CD8-positive, alpha-beta memory T cell (primary cell): ENCODE results near the gene INIP. TPM values are rescaled to one million over a fixed set of nuclear protein-coding genes. Genes with fewer than 3 reads are reported as not detected.

ENCODE experiments used
- CTCF ChIA-PET: fragments of 350-600 bp; sonication (Branson Sonifier 250); formaldehyde crosslinking; loops from one replicate; lab custom pipeline; 2021; ENCODE audit warnings: antibody characterized with exemption; lab: Charles Lee
- POLR2A ChIA-PET: fragments of 350-600 bp; sonication (Branson Sonifier 250); formaldehyde crosslinking; loops from one replicate; lab custom pipeline; 2021; ENCODE audit warnings: antibody characterized with exemption; lab: Charles Lee
- DNase-seq, 5 donors: peaks; one replicate each; pipeline versions ENCODE4 v3.0.0 to v3.0.0-alpha.2; 2020 to 2022; ENCODE audit warnings: mixed read lengths in 1 of 5
- H3K27ac ChIP-seq: one replicate; pipeline ENCODE4 v1.7.0; 2013; ENCODE audit warnings: low read depth, mild to moderate bottlenecking, low read length, moderate library complexity
- H3K27me3 ChIP-seq: 2 replicates; pipeline ENCODE4 v1.7.0; 2013; ENCODE audit warnings: low read length, mild to moderate bottlenecking; ENCODE audit not compliant: insufficient read depth, poor library complexity, severe bottlenecking
- H3K36me3 ChIP-seq: 2 replicates; pipeline ENCODE4 v1.7.0; 2013; ENCODE audit warnings: mild to moderate bottlenecking, low read length, moderate library complexity; ENCODE audit not compliant: insufficient read depth
- H3K4me1 ChIP-seq: 2 replicates; pipeline ENCODE4 v1.7.0; 2013; ENCODE audit warnings: mild to moderate bottlenecking, low read length, moderate library complexity; ENCODE audit not compliant: insufficient read depth
- H3K4me3 ChIP-seq: 2 replicates; pipeline ENCODE4 v1.7.0; 2013; ENCODE audit warnings: mild to moderate bottlenecking, low read length
- H3K9me3 ChIP-seq: 2 replicates; pipeline ENCODE4 v1.7.0; 2013; ENCODE audit warnings: mild to moderate bottlenecking, low read length
- H3K27ac Mint-ChIP-seq, 8 donors: one replicate each; pipeline ENCODE4 v1.8.0; 2020 to 2021; ENCODE audit warnings: mixed read lengths in 8 of 8, mild to moderate bottlenecking in 6 of 8, inconsistent platforms in 3 of 8, moderate library complexity in 3 of 8
- H3K27me3 Mint-ChIP-seq, 2 donors: one replicate each; pipeline ENCODE4 v1.8.0; 2020 to 2021; ENCODE audit warnings: mixed read lengths in 2 of 2, mild to moderate bottlenecking in 1 of 2, moderate library complexity in 1 of 2
- H3K36me3 Mint-ChIP-seq, 3 donors: one replicate each; pipeline ENCODE4 v1.8.0; 2020 to 2021; ENCODE audit warnings: mixed read lengths in 3 of 3, inconsistent platforms in 1 of 3, mild to moderate bottlenecking in 1 of 3
- H3K4me1 Mint-ChIP-seq, 3 donors: one replicate each; pipeline ENCODE4 v1.8.0; 2020 to 2021; ENCODE audit warnings: mixed read lengths in 3 of 3, inconsistent platforms in 1 of 3, mild to moderate bottlenecking in 1 of 3
- H3K4me3 Mint-ChIP-seq, 7 donors: one replicate each; pipeline ENCODE4 v1.8.0; 2020 to 2021; ENCODE audit warnings: mixed read lengths in 7 of 7, mild to moderate bottlenecking in 6 of 7, moderate library complexity in 4 of 7, inconsistent platforms in 2 of 7
- H3K9me3 Mint-ChIP-seq, 5 donors: one replicate each; pipeline ENCODE4 v1.8.0; 2020 to 2022; ENCODE audit warnings: mixed read lengths in 5 of 5, mild to moderate bottlenecking in 3 of 5, moderate library complexity in 2 of 5, inconsistent platforms in 1 of 5
- polyA plus RNA-seq: library from polyadenylated mRNA; unstranded; fragments of 300-500 nt; fragmentation: Illumina TruSeq; gene quantifications from one replicate; pipeline ENCODE4 v1.2.3, GENCODE V29; 2021
- total RNA-seq, 2 experiments: library from RNA; stranded (reverse); gene quantifications; one replicate each; pipeline ENCODE4 v1.2.3, GENCODE V29; 2021

Gene INIP
- total and polyA plus RNA-seq, 3 experiments from 2014 or later, result 40.2 to 47.9 (median 44.9) TPM

DNA sequence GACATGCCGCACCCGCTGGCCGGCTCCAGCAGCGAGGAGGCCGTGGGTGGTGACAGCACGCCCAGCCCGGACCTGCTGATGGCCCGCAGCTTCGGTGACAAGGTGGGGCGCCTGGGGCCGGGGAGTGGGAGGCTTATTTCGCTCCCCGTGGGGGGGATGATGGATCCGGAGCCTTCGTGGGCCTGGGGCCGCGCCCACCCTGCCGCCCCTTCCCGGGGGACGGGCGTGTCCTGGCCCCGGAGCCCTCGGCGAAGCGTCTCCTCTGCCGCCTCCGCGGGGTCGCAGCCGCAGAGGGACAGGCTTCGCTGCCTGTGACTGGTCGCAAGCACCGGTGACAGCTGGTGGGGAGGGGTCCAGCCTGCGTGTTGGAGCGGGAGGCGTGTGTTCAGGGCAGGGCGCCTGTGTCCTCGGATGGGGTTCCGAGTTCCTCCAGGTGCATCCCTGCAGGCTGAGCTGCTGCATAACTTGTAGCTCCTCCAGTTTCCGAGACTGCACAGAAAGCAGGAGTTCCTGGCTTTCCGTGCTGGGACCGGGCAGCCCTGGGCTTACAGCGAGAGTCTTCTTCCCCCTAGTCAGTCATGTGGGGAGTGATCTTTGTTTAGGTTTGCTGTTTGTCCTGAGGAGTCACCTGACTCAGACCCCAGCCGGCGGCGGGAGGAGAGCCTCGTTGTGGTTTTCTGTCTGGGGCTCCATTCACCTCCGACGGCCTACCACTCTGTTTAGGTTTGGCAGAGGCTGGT lies 33.3 kb upstream of the INIP start:
- Histone ChIP-seq H3K27me3 (no peaks in the 10 kb centered on the region), H3K36me3 (no peaks in the 10 kb centered on the region), H3K4me3 (peak overlapping the region; percentile 73), H3K4me1 (peaks cover 57% of the 10 kb centered on the region), H3K9me3 (no peaks in the 10 kb centered on the region), H3K27ac (peak overlapping the region; percentile 46)
- Mint-ChIP-seq H3K27ac (peak overlapping the region; percentile 41 to 93 (median 83)), H3K4me1 (peaks cover 63 to 79% (median 77%) of the 10 kb centered on the region in 3 donors), H3K9me3 (no peaks in the 10 kb centered on the region), H3K36me3 (peaks cover 0 to 5% (median 0%) of the 10 kb centered on the region in 3 donors), H3K27me3 (no peaks in the 10 kb centered on the region), H3K4me3 (peak overlapping the region; percentile 82 to 92 (median 89))
- CTCF ChIA-PET, result interaction anchor here (1.1 to 3.3 kb wide), 4 partner anchors 34 to 372 kb away, joined by 3 to 16 read pairs (median 6); partner anchors contain the start of gene INIP
- peak; percentile 29 to 65 (median 47) for DNase-seq
- POLR2A ChIA-PET, result interaction anchor here (0.7 to 2.5 kb wide), 4 partner anchors 32 to 1089 kb away, joined by 3 to 16 read pairs (median 4); partner anchors contain the start of genes HSDL2 and INIP

- no peaks in the 10 kb centered on the region for H3K9me3 ChIP-seq
- Mint-ChIP-seq H3K27ac (no peak overlapping the region), H3K4me3 (no peak overlapping the region), H3K27me3 (no peaks in the 10 kb centered on the region), H3K36me3 (peaks cover 0 to 5% (median 0%) of the 10 kb centered on the region in 3 donors), H3K9me3 (no peaks in the 10 kb centered on the region), H3K4me1 (peaks cover 58 to 74% (median 72%) of the 10 kb centered on the region in 3 donors)
- H3K36me3 ChIP-seq, result no peaks in the 10 kb centered on the region
- peak overlapping the region; percentile 73 for H3K4me3 ChIP-seq
- CTCF ChIA-PET, result interaction anchor here (1.5 to 3.3 kb wide), 3 partner anchors 33 to 362 kb away, joined by 3 to 16 read pairs (median 7); partner anchors contain the start of gene INIP
- H3K4me1 ChIP-seq, result peaks cover 55% of the 10 kb centered on the region
- peak overlapping the region; percentile 46 for H3K27ac ChIP-seq
- no peaks in the 10 kb centered on the region for H3K27me3 ChIP-seq
- POLR2A ChIA-PET, result interaction anchor here (0.7 to 2.5 kb wide), 4 partner anchors 32 to 1089 kb away, joined by 3 to 16 read pairs (median 4); partner anchors contain the start of genes HSDL2 and INIP
- no peak for DNase-seq
Observed at GRCh38 chr9:112750764-112751055, 32.8 kb upstream of the INIP start.

- H3K4me1 Mint-ChIP-seq, result peaks cover 53 to 69% (median 66%) of the 10 kb centered on the region in 3 donors
Observed at GRCh38 chr9:112750016-112750763, 32.3 kb upstream of the INIP start, which contains the start of gene SNX30. Gene SNX30 (plus strand): TSS chr9:112750760. CDS start chr9:112751002, 242 bp downstream.

DNA sequence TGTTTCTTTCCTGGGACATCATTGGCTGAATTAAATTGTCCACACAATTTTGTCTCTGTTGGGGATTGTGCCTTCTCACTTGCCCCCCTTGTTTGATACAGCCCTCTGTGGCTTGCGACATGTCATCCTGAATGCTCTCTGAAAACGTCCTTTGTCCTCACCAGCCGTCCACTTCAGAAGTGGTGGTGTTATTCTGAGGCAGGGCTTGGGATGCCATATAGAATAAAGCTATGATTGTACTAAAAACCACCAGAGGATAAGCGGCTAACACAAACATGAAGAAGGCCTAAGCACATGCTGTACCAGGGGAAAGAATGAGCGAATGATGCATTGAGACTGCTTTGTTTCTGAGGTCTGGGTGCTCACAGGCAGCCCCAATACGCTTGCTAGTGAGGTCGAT lies 29.2 kb upstream of the INIP start:
- no peak overlapping the region for H3K27ac ChIP-seq
- H3K27me3 Mint-ChIP-seq, result no peaks in the 10 kb centered on the region
- H3K36me3 Mint-ChIP-seq, result peaks cover 0 to 5% (median 1%) of the 10 kb centered on the region in 3 donors
- no peaks in the 10 kb centered on the region for H3K9me3 Mint-ChIP-seq
- H3K27me3 ChIP-seq, result no peaks in the 10 kb centered on the region
- POLR2A ChIA-PET, result no interaction called here
- H3K27ac Mint-ChIP-seq, result peak overlapping the region in 2 of 8 donors; percentile 25 to 63
- peaks cover 19% of the 10 kb centered on the region for H3K4me1 ChIP-seq
- H3K4me3 Mint-ChIP-seq, result peak overlapping the region in 1 of 7 donors; percentile 29
- CTCF ChIA-PET, result interaction anchor here (1.1 kb wide), 1 partner anchor 46 kb away, joined by 4 read pairs; no protein-coding TSS in a partner anchor
- no peaks in the 10 kb centered on the region for H3K9me3 ChIP-seq
- H3K4me1 Mint-ChIP-seq, result peaks cover 27 to 42% (median 36%) of the 10 kb centered on the region in 3 donors
- H3K4me3 ChIP-seq, result no peak overlapping the region
- H3K36me3 ChIP-seq, result no peaks in the 10 kb centered on the region
- DNase-seq, result no peak

More at GRCh38 chr9:112750016-112750763, 32.3 kb upstream of the INIP start, which contains the start of gene SNX30:
- H3K9me3 Mint-ChIP-seq, result no peaks in the 10 kb centered on the region
- CTCF ChIA-PET, result interaction anchor here (1.4 to 3.3 kb wide), 3 partner anchors 31 to 43 kb away, joined by 3 to 16 read pairs (median 7); partner anchors contain the start of gene INIP
- H3K27me3 Mint-ChIP-seq, result no peaks in the 10 kb centered on the region
- no peaks in the 10 kb centered on the region for H3K9me3 ChIP-seq
- peak; percentile 72 to 85 (median 78) for DNase-seq
- peaks cover 50% of the 10 kb centered on the region for H3K4me1 ChIP-seq
- H3K4me3 Mint-ChIP-seq, result peak within 1 kb of the TSS; percentile 82 to 92 (median 90)
- no peaks in the 10 kb centered on the region for H3K27me3 ChIP-seq
- POLR2A ChIA-PET, result interaction anchor here (1.5 to 2.5 kb wide), 2 partner anchors 31 to 33 kb away, joined by 4 to 16 read pairs; partner anchors contain the start of gene INIP
- peaks cover 0 to 5% (median 0%) of the 10 kb centered on the region in 3 donors for H3K36me3 Mint-ChIP-seq
- H3K36me3 ChIP-seq, result no peaks in the 10 kb centered on the region
- H3K4me3 ChIP-seq, result peak within 1 kb of the TSS; percentile 77
- H3K27ac ChIP-seq, result peak within 1 kb of the TSS; percentile 81
- peak within 1 kb of the TSS; percentile 81 to 98 (median 94) for H3K27ac Mint-ChIP-seq

- H3K27me3 ChIP-seq, result no peaks in the 10 kb centered on the region
- no peak for DNase-seq
- ChIA-PET CTCF (interaction anchor here (0.7 kb wide), 1 partner anchor 80 kb away, joined by 4 read pairs; no protein-coding TSS in a partner anchor), POLR2A (interaction anchor here (1.0 kb wide), 1 partner anchor 25 kb away, joined by 4 read pairs; no protein-coding TSS in a partner anchor)
- H3K27ac ChIP-seq, result no peak overlapping the region
- H3K36me3 Mint-ChIP-seq, result peaks cover 0 to 3% (median 0%) of the 10 kb centered on the region in 3 donors
- no peak overlapping the region for H3K4me3 Mint-ChIP-seq
- peaks cover 16 to 36% (median 29%) of the 10 kb centered on the region in 3 donors for H3K4me1 Mint-ChIP-seq
- H3K27me3 Mint-ChIP-seq, result no peaks in the 10 kb centered on the region
- no peak overlapping the region for H3K4me3 ChIP-seq
- H3K9me3 Mint-ChIP-seq, result no peaks in the 10 kb centered on the region
- H3K9me3 ChIP-seq, result no peaks in the 10 kb centered on the region
- H3K4me1 ChIP-seq, result peaks cover 5% of the 10 kb centered on the region
- H3K27ac Mint-ChIP-seq, result no peak overlapping the region
- no peaks in the 10 kb centered on the region for H3K36me3 ChIP-seq
Observed at GRCh38 chr9:112744177-112744576, 26.3 kb upstream of the INIP start.

DNA sequence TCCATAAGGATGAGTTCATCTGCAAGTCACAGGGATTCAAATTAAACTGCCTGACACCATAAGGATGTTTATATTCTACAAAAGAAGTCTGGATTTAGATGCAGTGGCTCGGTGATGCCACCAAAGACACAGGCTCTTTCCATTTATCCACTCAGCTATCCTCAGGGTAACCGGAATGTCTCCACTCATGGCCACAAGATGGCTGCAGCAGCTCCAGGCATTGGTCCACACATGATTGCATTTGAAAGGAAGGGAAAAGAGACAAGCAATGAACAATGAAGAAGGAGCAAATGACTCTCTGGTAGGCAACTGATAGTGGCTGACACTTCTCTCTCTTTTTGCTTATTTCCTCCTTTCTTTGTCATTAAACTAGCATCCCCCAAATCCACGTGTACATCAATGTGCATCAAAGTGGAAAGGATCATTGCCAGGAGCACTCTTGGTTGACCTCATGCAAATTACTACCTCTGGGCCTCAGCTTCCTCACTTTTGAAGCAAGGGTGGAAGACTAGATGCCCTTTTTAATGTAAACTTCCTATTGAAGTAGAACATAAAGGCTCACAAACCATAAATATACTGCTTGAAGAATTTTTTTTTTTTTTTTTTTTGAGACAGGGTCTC lies 25.4 kb upstream of the INIP start:
- H3K36me3 Mint-ChIP-seq, result peaks cover 0 to 3% (median 0%) of the 10 kb centered on the region in 3 donors
- no peaks in the 10 kb centered on the region for H3K27me3 Mint-ChIP-seq
- CTCF ChIA-PET, result interaction anchor here (0.7 to 1.3 kb wide), 2 partner anchors 25 to 79 kb away, joined by 3 to 4 read pairs; partner anchors contain the start of gene INIP

DNA sequence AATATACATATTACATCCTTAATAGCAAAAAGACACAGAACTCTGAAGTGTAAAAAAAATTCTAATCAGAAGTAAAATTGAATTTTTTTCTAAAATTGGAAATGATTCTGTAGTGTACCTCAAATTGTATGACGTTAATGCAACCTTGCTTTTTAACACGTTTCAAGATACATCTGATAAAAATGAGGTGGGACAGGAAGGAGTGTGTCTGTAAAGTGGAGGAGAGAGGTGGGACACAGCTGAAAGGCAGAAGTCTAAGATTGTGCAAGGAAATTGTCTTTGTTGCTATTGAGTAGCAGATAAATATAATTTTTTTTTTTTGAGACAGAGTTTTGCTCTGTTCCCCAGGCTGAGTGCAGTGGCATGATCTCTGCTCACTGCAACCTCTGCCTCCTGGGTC lies 17.0 kb upstream of the INIP start:
- no peaks in the 10 kb centered on the region for H3K27me3 Mint-ChIP-seq
- Histone ChIP-seq H3K4me1 (no peaks in the 10 kb centered on the region), H3K36me3 (no peaks in the 10 kb centered on the region), H3K27ac (no peak overlapping the region), H3K27me3 (no peaks in the 10 kb centered on the region), H3K4me3 (no peak overlapping the region), H3K9me3 (no peaks in the 10 kb centered on the region)
- peak overlapping the region; percentile 4 to 88 (median 58) for H3K27ac Mint-ChIP-seq
- ChIA-PET POLR2A (no interaction called here), CTCF (no interaction called here)
- no peaks in the 10 kb centered on the region for H3K36me3 Mint-ChIP-seq
- peak in 1 of 5 donors; percentile 60 for DNase-seq
- H3K4me1 Mint-ChIP-seq, result peaks cover 8 to 9% (median 8%) of the 10 kb centered on the region in 3 donors
- peak overlapping the region in 3 of 7 donors; percentile 0 to 37 (median 22) for H3K4me3 Mint-ChIP-seq
- H3K9me3 Mint-ChIP-seq, result no peaks in the 10 kb centered on the region

More for the DNA sequence above, 25.4 kb upstream of the INIP start:
- no peak overlapping the region for H3K27ac ChIP-seq
- Mint-ChIP-seq H3K4me3 (no peak overlapping the region), H3K9me3 (no peaks in the 10 kb centered on the region), H3K4me1 (peaks cover 14 to 29% (median 22%) of the 10 kb centered on the region in 3 donors), H3K27ac (no peak overlapping the region)
- H3K9me3 ChIP-seq, result no peaks in the 10 kb centered on the region
- no peak overlapping the region for H3K4me3 ChIP-seq
- no peaks in the 10 kb centered on the region for H3K36me3 ChIP-seq
- DNase-seq, result no peak
- POLR2A ChIA-PET, result interaction anchor here (1.0 kb wide), 1 partner anchor 24 kb away, joined by 4 read pairs; no protein-coding TSS in a partner anchor
- no peaks in the 10 kb centered on the region for H3K27me3 ChIP-seq
- H3K4me1 ChIP-seq, result peaks cover 5% of the 10 kb centered on the region
